Vagina (tissue), 2 donors: ENCODE data around the gene TTLL12. TPM values are rescaled to one million over a fixed set of nuclear protein-coding genes. Genes with fewer than 3 reads are reported as not detected.

Experiments
- DNase-seq, 2 donors: peaks; one replicate each; pipeline ENCODE4 v3.0.0-alpha.2; 2017; ENCODE audit errors: extremely low spot score in 2 of 2
- H3K27ac ChIP-seq: fragments of 200-600 bp; sonication (generic); one replicate; pipeline ENCODE4 v1.5.1; 2019
- H3K27me3 ChIP-seq: fragments of 200-600 bp; sonication (generic); one replicate; pipeline ENCODE4 v1.5.1; 2019
- H3K36me3 ChIP-seq, 2 donors: fragments of 200-600 bp; sonication (generic); one replicate each; pipeline ENCODE4 v1.5.1; 2017 to 2019
- H3K4me1 ChIP-seq: fragments of 200-600 bp; sonication (generic); one replicate; pipeline ENCODE4 v1.5.1; 2019
- H3K4me3 ChIP-seq, 2 donors: fragments of 200-600 bp; sonication (generic); 1 replicate in 1 of 2; 2 replicates in 1 of 2; pipeline ENCODE4 v1.5.1; 2016 to 2019
- H3K9me3 ChIP-seq: fragments of 200-600 bp; sonication (generic); one replicate; pipeline ENCODE4 v1.5.1; 2019
- POLR2A ChIP-seq, 2 donors: fragments of 450-650 bp; IDR thresholded peaks; one replicate each; pipeline ENCODE4 v1.6.1; 2017; ENCODE audit warnings: antibody characterized with exemption in 2 of 2, mild to moderate bottlenecking in 2 of 2, moderate library complexity in 2 of 2
- POLR2AphosphoS5 ChIP-seq, 2 donors: sonication (generic); formaldehyde crosslinking; IDR thresholded peaks; one replicate each; pipeline ENCODE4 v1.9.0; 2017; ENCODE audit warnings: antibody characterized with exemption in 2 of 2, mild to moderate bottlenecking in 2 of 2, low read depth in 1 of 2; ENCODE audit not compliant: insufficient read depth in 1 of 2
- intact Hi-C: fragments of 100-400 bp; cut with DNase I; formaldehyde crosslinking; loops from one replicate; pipeline ENCODE4 v1.15.1; 2023
- total RNA-seq: library from RNA; depleted of rRNA; stranded (reverse); fragments of >200 nt; gene quantifications from one replicate; pipeline ENCODE4 v1.2.3, GENCODE V29; 2016
- TF ChIP-seq, protein P1 (sequence below), 3 experiments: fragments of 450-650 bp in 2 of 3; fragments of 200-600 bp in 1 of 3; sonication (generic) in 1 of 3; IDR thresholded peaks; one replicate each; pipeline ENCODE4 v1.5.1; 2017 to 2019; ENCODE audit warnings: antibody characterized with exemption in 3 of 3, mild to moderate bottlenecking in 2 of 3, moderate library complexity in 2 of 3

Gene TTLL12
- total RNA-seq, 1 donor from 2014 or later: 56.2 TPM

DNA sequence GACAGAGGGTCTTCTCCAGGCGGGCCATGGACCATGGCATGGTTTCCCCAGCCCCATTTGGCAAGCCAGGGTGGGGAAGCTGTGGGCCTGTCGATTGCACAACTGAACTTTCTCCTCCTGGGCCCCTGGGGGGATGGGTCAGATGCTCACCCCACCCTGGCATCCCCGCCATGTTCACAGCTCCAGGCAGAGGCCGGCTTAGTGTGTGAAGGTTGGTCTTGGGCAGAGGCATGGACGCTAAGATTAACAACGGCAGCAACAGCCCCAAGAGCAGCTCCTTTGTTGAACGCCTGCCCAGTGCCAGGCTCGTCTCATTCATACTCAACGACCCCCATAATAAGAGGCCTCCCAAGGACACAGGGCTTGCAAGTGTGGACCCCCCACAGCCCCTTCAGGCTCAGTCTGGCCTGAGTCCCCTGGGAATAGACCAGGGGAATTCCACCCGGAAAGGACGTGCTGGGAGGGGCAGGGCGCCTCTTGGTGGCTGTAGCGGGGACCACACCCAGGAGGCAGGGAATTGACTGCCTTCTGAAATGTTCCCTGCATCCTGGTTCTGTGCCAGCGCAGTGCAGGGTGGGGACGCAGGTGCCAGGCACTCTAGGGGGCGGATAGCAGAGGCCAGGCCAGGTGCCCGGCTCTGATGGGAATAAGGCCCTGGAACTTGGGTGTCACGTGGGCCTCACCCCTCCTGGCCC, 27.3 kb downstream of the TTLL12 start:
- TF ChIP-seq, protein P1, sequence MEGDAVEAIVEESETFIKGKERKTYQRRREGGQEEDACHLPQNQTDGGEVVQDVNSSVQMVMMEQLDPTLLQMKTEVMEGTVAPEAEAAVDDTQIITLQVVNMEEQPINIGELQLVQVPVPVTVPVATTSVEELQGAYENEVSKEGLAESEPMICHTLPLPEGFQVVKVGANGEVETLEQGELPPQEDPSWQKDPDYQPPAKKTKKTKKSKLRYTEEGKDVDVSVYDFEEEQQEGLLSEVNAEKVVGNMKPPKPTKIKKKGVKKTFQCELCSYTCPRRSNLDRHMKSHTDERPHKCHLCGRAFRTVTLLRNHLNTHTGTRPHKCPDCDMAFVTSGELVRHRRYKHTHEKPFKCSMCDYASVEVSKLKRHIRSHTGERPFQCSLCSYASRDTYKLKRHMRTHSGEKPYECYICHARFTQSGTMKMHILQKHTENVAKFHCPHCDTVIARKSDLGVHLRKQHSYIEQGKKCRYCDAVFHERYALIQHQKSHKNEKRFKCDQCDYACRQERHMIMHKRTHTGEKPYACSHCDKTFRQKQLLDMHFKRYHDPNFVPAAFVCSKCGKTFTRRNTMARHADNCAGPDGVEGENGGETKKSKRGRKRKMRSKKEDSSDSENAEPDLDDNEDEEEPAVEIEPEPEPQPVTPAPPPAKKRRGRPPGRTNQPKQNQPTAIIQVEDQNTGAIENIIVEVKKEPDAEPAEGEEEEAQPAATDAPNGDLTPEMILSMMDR (IDR thresholded peaks at IDR 0.05): peak in 1 of 3 experiments; percentile 9
- no peak for TF ChIP-seq POLR2AphosphoS5 (IDR thresholded peaks at IDR 0.05; ENCODE audit: insufficient read depth in 1 of 2, low read depth in 1 of 2)
- TF ChIP-seq POLR2A (IDR thresholded peaks at IDR 0.05): no peak
- intact Hi-C loops: no loop called here
- Histone ChIP-seq H3K27ac (peak overlapping the region; percentile 41), H3K4me3 (no peak overlapping the region), H3K4me1 (peaks cover 80% of the 10 kb centered on the region), H3K9me3 (no peaks in the 10 kb centered on the region), H3K36me3 (peaks cover 0 to 25% of the 10 kb centered on the region in 2 donors), H3K27me3 (no peaks in the 10 kb centered on the region)
- no peak for DNase-seq

DNA sequence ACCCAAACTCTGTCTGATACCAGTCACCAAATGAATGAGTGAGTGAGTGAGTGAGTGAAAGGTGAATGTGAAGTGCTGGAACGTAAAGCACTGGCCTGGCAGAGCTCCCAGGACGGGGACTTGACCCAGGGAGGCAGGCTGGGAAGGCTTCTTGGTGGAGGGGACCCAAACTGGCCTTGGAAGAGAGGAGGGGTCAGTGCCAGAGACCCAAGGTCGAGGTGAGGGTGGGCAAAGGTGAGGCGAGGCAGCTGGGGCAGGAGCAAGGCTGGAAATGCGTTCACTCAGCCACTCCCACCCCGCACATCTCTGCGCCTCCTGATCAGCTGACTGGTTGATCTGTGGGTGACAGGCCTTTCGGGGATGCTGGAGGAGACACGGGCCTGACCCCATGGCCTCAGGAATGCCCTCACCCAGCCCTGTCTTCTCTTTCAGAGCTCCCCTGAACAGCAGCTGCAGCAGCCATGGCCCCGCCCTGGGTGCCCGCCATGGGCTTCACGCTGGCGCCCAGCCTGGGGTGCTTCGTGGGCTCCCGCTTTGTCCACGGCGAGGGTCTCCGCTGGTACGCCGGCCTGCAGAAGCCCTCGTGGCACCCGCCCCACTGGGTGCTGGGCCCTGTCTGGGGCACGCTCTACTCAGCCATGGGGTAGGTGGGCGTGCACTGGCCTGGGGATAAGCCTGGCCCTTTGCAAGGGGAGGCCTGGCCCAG, 28.0 kb downstream of the TTLL12 start:
- no peak for TF ChIP-seq POLR2A (IDR thresholded peaks at IDR 0.05)
- TF ChIP-seq POLR2AphosphoS5 (IDR thresholded peaks at IDR 0.05; ENCODE audit: insufficient read depth in 1 of 2, low read depth in 1 of 2): no peak
- TF ChIP-seq, protein P1 (IDR thresholded peaks at IDR 0.05): no peak
- Histone ChIP-seq H3K27me3 (no peaks in the 10 kb centered on the region), H3K36me3 (peaks cover 0 to 25% of the 10 kb centered on the region in 2 donors), H3K4me1 (peaks cover 80% of the 10 kb centered on the region), H3K4me3 (no peak overlapping the region), H3K9me3 (no peaks in the 10 kb centered on the region), H3K27ac (peak overlapping the region; percentile 41)
- intact Hi-C loops: no loop called here
- no peak for DNase-seq

DNA sequence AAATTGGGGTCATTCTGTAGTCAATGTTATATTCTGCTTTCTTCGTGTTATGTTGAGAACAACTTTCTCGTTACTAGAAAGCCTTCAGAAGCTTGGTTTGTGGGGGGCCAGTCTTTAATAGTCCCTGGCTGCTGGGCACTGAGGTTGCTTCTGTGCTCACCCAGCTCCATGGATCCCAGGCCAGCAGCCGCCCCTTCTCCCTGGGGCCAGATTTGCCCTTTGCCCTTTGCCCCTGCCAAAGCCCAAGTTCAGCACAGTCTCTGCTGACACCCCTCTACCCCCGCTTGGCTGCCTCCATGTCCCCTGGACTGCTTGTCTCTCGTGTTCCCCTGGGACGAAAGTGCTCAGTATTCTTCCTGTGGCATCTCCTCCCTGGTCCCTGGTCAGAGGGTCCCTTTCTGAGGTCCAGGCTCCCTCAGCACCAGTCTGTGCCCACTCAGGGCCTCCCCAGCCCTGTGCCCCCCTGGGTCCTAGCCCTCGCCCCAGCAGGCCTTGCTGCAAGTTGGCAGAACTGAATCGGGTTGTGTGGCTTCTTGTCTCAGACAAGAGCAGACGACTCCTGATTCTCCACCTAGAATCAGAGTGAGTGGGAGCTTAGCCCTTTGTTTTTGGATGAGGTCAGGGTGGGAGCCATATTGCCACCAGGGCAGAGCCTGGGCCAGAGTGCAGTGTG, 28.9 kb downstream of the TTLL12 start:
- H3K36me3 ChIP-seq: peaks cover 0 to 24% of the 10 kb centered on the region in 2 donors
- no peak overlapping the region for H3K4me3 ChIP-seq
- TF ChIP-seq POLR2AphosphoS5 (IDR thresholded peaks at IDR 0.05; ENCODE audit: insufficient read depth in 1 of 2, low read depth in 1 of 2): no peak
- TF ChIP-seq, protein P1 (IDR thresholded peaks at IDR 0.05): no peak
- TF ChIP-seq POLR2A (IDR thresholded peaks at IDR 0.05): no peak
- H3K9me3 ChIP-seq: no peaks in the 10 kb centered on the region
- DNase-seq: no peak
- H3K27me3 ChIP-seq: no peaks in the 10 kb centered on the region
- intact Hi-C loops: no loop called here
- peak overlapping the region; percentile 41 for H3K27ac ChIP-seq
- peaks cover 77% of the 10 kb centered on the region for H3K4me1 ChIP-seq

DNA sequence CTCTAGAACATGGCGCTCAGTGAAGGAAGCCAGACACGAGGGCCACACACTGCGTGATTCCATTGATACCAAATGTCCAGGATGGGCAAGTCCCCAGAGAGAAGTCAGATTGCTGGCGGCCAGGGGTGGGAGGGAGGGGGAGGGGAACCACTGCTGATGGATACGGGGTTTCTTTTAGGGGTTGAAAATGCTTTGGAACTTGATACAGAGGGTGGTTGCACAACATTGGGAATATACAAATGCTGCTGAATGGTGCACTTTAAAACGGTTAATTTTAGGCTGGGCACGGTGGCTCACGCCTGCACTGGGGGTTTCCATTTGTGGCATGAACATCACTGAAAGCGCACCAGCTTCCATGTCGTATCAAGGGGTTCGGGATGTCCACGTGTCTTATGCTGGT, 30.5 kb downstream of the TTLL12 start:
- Histone ChIP-seq H3K9me3 (no peaks in the 10 kb centered on the region), H3K36me3 (peaks cover 0 to 9% of the 10 kb centered on the region in 2 donors), H3K27me3 (no peaks in the 10 kb centered on the region), H3K4me3 (no peak overlapping the region), H3K4me1 (peaks cover 79% of the 10 kb centered on the region), H3K27ac (peak overlapping the region; percentile 48)
- TF ChIP-seq, protein P1 (IDR thresholded peaks at IDR 0.05): no peak
- intact Hi-C loops: no loop called here
- no peak for DNase-seq
